B cell (primary cell): ENCODE data around the gene CCDC134. TPM values are rescaled to one million over a fixed set of nuclear protein-coding genes. Genes with fewer than 3 reads are reported as not detected.

Source experiments
- ATAC-seq: fragments of 200-7000 bp; cut with Tn5 transposase; one replicate; pipeline ENCODE4 v1.10.0; 2021; ENCODE audit warnings: low read depth, mild to moderate bottlenecking, moderate number of reproducible peaks, moderate library complexity
- CTCF ChIA-PET: fragments of 350-600 bp; sonication (Branson Sonifier 250); formaldehyde crosslinking; loops from one replicate; lab custom pipeline; 2021; ENCODE audit warnings: antibody characterized with exemption, inconsistent platforms; lab: Charles Lee
- POLR2A ChIA-PET: fragments of 350-600 bp; sonication (Branson Sonifier 250); formaldehyde crosslinking; loops from one replicate; lab custom pipeline; 2021; ENCODE audit warnings: antibody characterized with exemption; lab: Charles Lee
- DNase-seq: peaks from one replicate; pipeline ENCODE4 v3.0.0; 2013
- H2AFZ ChIP-seq: 2 replicates; pipeline ENCODE4 v1.6.1; 2012; ENCODE audit warnings: mild to moderate bottlenecking, low read depth, low read length; ENCODE audit not compliant: insufficient read depth, poor library complexity, severe bottlenecking
- H3K27ac ChIP-seq, 2 donors: 1 replicate in 1 of 2; 2 replicates in 1 of 2; pipeline ENCODE4 v1.5.1; 2012 to 2013; ENCODE audit warnings: low read length in 2 of 2, mild to moderate bottlenecking in 2 of 2, moderate library complexity in 1 of 2
- H3K27me3 ChIP-seq, 4 experiments: fragments of 200-600 bp in 1 of 4; sonication (generic) in 1 of 4; replicated peaks in 1 of 4; 1 replicate in 2 of 4; 2 replicates in 2 of 4; pipeline versions ENCODE4 v1.6.1 to v1.7.0; 2013 to 2016; ENCODE audit warnings: low read length in 3 of 4, mild to moderate bottlenecking in 2 of 4, mixed read lengths in 1 of 4, moderate library complexity in 1 of 4; ENCODE audit not compliant: insufficient read depth in 4 of 4, control insufficient read depth in 3 of 4; ENCODE audit errors: control extremely low read depth in 1 of 4
- H3K36me3 ChIP-seq, 2 experiments: replicated peaks in 1 of 2; 1 replicate in 1 of 2; 2 replicates in 1 of 2; pipeline versions ENCODE4 v1.6.1 to v1.7.1; 2013; ENCODE audit warnings: low read length in 1 of 2; ENCODE audit not compliant: insufficient read depth in 2 of 2, control insufficient read depth in 1 of 2; ENCODE audit errors: control extremely low read depth in 1 of 2, extremely low read depth in 1 of 2
- H3K4me1 ChIP-seq, 2 donors: fragments of 200-600 bp in 1 of 2; sonication (generic) in 1 of 2; 1 replicate in 1 of 2; 2 replicates in 1 of 2; pipeline versions ENCODE4 v1.5.1 to v1.6.1; 2013 to 2017; ENCODE audit warnings: low read length in 2 of 2; ENCODE audit not compliant: control insufficient read depth in 2 of 2, insufficient read depth in 2 of 2
- H3K4me2 ChIP-seq: replicated peaks from 2 replicates; pipeline ENCODE3; 2012; ENCODE audit warnings: mild to moderate bottlenecking, low read depth, low read length; ENCODE audit not compliant: poor library complexity, severe bottlenecking
- H3K4me3 ChIP-seq, 5 experiments: fragments of 200-600 bp in 1 of 5; sonication (generic) in 1 of 5; 1 replicate in 3 of 5; 2 replicates in 2 of 5; pipeline versions ENCODE4 v1.5.1 to v1.7.0; 2011 to 2016; ENCODE audit warnings: low read length in 4 of 5, mild to moderate bottlenecking in 4 of 5, low read depth in 2 of 5, control low read depth in 1 of 5, moderate library complexity in 1 of 5; ENCODE audit not compliant: insufficient read depth in 1 of 5; ENCODE audit errors: control extremely low read depth in 1 of 5, extremely low read depth in 1 of 5
- H3K79me2 ChIP-seq: fragments of 200-600 bp; sonication (generic); one replicate; pipeline ENCODE4 v1.6.0; 2016; ENCODE audit warnings: low read length; ENCODE audit not compliant: control insufficient read depth, insufficient read depth
- H3K9ac ChIP-seq: fragments of 200-600 bp; sonication (generic); 2 replicates; pipeline ENCODE4 v1.6.1; 2017; ENCODE audit warnings: mild to moderate bottlenecking, low read length, moderate library complexity
- H3K9me3 ChIP-seq, 3 donors: one replicate each; pipeline versions ENCODE4 v1.6.1 to v1.7.1; 2013; ENCODE audit warnings: low read length in 2 of 3; ENCODE audit not compliant: control insufficient read depth in 2 of 3, insufficient read depth in 1 of 3; ENCODE audit errors: control extremely low read depth in 1 of 3
- H4K20me1 ChIP-seq: 2 replicates; pipeline ENCODE4 v1.6.0; 2012; ENCODE audit warnings: mild to moderate bottlenecking, low read length; ENCODE audit not compliant: insufficient read depth, control insufficient read depth, poor library complexity, severe bottlenecking
- H3K27ac Mint-ChIP-seq: one replicate; pipeline ENCODE4 v1.8.0; 2021; ENCODE audit warnings: mixed read lengths
- H3K27me3 Mint-ChIP-seq: one replicate; pipeline ENCODE4 v1.8.0; 2021; ENCODE audit warnings: mixed read lengths
- H3K4me1 Mint-ChIP-seq: one replicate; pipeline ENCODE4 v1.8.0; 2021; ENCODE audit warnings: mixed read lengths
- H3K4me3 Mint-ChIP-seq: one replicate; pipeline ENCODE4 v1.8.0; 2021; ENCODE audit warnings: mixed read lengths
- H3K9me3 Mint-ChIP-seq: one replicate; pipeline ENCODE4 v1.8.0; 2022; ENCODE audit warnings: mixed read lengths; ENCODE audit not compliant: insufficient read depth
- EZH2 ChIP-seq: IDR thresholded peaks from 2 replicates; pipeline ENCODE4 v1.6.1; 2012; ENCODE audit warnings: borderline replicate concordance, low read depth, mild to moderate bottlenecking, moderate library complexity, low read length; ENCODE audit not compliant: insufficient read depth, poor library complexity, severe bottlenecking
- WGBS: methylation state at CpG from one replicate; pipeline ENCODE4 v1.1.5; 2013; ENCODE audit warnings: missing lambda C conversion rate; ENCODE audit not compliant: insufficient coverage; 5-methylcytosine and 5-hydroxymethylcytosine counted together
- intact Hi-C: fragments of 100-400 bp; cut with micrococcal nuclease; formaldehyde crosslinking; loops from one replicate; pipeline ENCODE4 v1.10.0; 2022
- polyA plus RNA-seq: library from polyadenylated mRNA; depleted of rRNA; stranded (reverse); fragments of >200 nt; gene quantifications from 2 replicates; pipeline ENCODE4 v1.2.3, GENCODE V29; 2012
- total RNA-seq, 2 donors: library from RNA; stranded (reverse); fragments of 120-200 nt in 1 of 2; gene quantifications; 1 replicate in 1 of 2; 2 replicates in 1 of 2; pipeline versions ENCODE4 v1.2.3 to v1.2.4, GENCODE V29; 2013 to 2022
- TF ChIP-seq, protein P1 (sequence below): fragments of 200-600 bp; IDR thresholded peaks from one replicate; pipeline ENCODE4 v1.8.0; 2022; ENCODE audit warnings: antibody characterized with exemption, mild to moderate bottlenecking

The CCDC134 gene
- total and polyA plus RNA-seq, 2 donors (not counting 1 experiment from before 2014, with no cell fraction given) = 4.4 to 18.1 TPM

DNA sequence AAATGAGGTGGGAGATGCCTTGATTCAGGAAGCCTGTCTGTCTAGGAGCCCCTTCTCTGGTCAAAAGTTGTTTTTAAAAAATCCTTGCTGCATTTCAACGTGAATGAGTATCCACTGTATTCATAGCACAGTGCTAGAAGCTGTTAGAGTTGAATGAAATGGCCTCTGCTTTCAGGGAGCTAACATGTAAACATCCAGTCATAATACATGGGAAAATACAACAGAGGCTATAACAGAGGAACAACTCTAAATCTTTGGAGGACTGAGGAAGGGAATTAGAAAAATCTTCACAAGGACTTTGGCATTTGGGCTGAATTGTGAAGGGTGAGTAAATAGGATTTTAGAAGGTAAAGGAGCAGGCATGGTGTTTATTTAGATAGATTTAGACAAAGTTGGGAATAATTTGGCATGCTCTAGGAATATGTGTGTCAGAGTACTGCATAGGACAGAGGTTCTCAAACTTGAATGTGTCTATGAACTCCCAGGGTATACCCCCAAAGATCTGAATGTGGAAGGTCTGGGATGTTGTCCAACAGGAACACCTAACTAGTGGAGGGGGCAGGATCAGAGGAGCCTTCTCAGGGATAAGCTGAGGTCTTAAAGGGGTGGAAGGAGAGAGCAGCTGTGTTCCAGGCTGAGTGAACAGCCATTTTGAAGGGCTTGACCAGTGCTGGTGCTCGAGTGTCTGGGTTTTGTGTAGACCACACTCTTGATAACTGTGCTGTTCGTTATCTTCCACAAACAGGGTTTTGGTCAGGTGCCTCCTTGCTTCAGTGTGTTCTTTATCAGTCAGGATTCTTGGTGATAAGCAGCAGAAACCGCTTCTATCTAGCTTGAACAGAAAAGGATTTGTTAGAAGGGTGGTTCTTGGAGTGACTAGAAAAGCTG, 45.1 kb downstream of the CCDC134 start:
- POLR2A ChIA-PET = interaction anchor here (0.5 to 1.5 kb wide), 3 partner anchors 13 to 148 kb away, joined by 3 read pairs; partner anchors contain the start of gene SREBF2
- H3K27ac Mint-ChIP-seq = peak overlapping the region; percentile 37
- no peak for DNase-seq

More for the DNA sequence above, 45.1 kb downstream of the CCDC134 start:
- H3K4me2 ChIP-seq = no peak overlapping the region
- TF ChIP-seq, protein P1, sequence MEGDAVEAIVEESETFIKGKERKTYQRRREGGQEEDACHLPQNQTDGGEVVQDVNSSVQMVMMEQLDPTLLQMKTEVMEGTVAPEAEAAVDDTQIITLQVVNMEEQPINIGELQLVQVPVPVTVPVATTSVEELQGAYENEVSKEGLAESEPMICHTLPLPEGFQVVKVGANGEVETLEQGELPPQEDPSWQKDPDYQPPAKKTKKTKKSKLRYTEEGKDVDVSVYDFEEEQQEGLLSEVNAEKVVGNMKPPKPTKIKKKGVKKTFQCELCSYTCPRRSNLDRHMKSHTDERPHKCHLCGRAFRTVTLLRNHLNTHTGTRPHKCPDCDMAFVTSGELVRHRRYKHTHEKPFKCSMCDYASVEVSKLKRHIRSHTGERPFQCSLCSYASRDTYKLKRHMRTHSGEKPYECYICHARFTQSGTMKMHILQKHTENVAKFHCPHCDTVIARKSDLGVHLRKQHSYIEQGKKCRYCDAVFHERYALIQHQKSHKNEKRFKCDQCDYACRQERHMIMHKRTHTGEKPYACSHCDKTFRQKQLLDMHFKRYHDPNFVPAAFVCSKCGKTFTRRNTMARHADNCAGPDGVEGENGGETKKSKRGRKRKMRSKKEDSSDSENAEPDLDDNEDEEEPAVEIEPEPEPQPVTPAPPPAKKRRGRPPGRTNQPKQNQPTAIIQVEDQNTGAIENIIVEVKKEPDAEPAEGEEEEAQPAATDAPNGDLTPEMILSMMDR = no peak
- TF ChIP-seq EZH2 = no peak
- H3K79me2 ChIP-seq = peaks cover 98% of the 10 kb centered on the region
- H3K4me3 Mint-ChIP-seq = peak overlapping the region; percentile 14
- CTCF ChIA-PET = interaction anchor here (0.5 to 1.3 kb wide), 5 partner anchors 10 to 98 kb away, joined by 3 to 6 read pairs (median 4); no protein-coding TSS in a partner anchor
- 72% methylated on average over 3 of the region's 4 CpGs for WGBS
- H3K9me3 Mint-ChIP-seq = no peaks in the 10 kb centered on the region
- no peak for ATAC-seq
- H2AFZ ChIP-seq = no peak overlapping the region
- no peaks in the 10 kb centered on the region for H3K27me3 Mint-ChIP-seq
- no peaks in the 10 kb centered on the region for H3K9me3 ChIP-seq
- peaks cover 53 to 56% of the 10 kb centered on the region in 2 donors for H3K4me1 ChIP-seq
- no peak overlapping the region for H3K4me3 ChIP-seq
- H3K9ac ChIP-seq = no peak overlapping the region
- intact Hi-C loops = no loop called here
- H3K27me3 ChIP-seq = no peaks in the 10 kb centered on the region
- peaks cover 78% of the 10 kb centered on the region for H3K4me1 Mint-ChIP-seq
- peaks cover 60% of the 10 kb centered on the region for H4K20me1 ChIP-seq
- H3K27ac ChIP-seq = peak overlapping the region in 1 of 2 donors; percentile 44
- H3K36me3 ChIP-seq = peaks cover 0 to 33% of the 10 kb centered on the region in 2 experiments
